BE2C (cell line): ENCODE data around the gene COPS8.

Source experiments
- DNase-seq: peaks from one replicate; pipeline ENCODE4 v3.0.0-alpha.2; 2020
- H3K27me3 ChIP-seq: fragments of 250-450 bp; sonication (Bioruptor Pico); 2 replicates; pipeline ENCODE4 v1.5.1; 2020; ENCODE audit warnings: mild to moderate bottlenecking
- H3K36me3 ChIP-seq: fragments of 250-450 bp; sonication (Bioruptor Pico); 2 replicates; pipeline ENCODE4 v1.5.1; 2020; ENCODE audit warnings: mild to moderate bottlenecking
- H3K4me1 ChIP-seq: fragments of 250-450 bp; sonication (Bioruptor Pico); 2 replicates; pipeline ENCODE4 v1.5.1; 2020
- H3K4me3 ChIP-seq: 2 replicates; pipeline ENCODE4 v1.5.1; 2011; ENCODE audit warnings: low read depth, low read length
- H3K9me3 ChIP-seq: fragments of 250-450 bp; sonication (Bioruptor Pico); 2 replicates; pipeline ENCODE4 v1.5.1; 2020
- CTCF ChIP-seq: IDR thresholded peaks from 2 replicates; pipeline ENCODE4 v1.5.1; 2012; ENCODE audit warnings: mild to moderate bottlenecking, low read depth, low read length

The COPS8 gene

GRCh38 chr2:237075749-237076599 is 9.7 kb upstream of the COPS8 start:
- no peak for TF ChIP-seq CTCF
- Histone ChIP-seq H3K9me3 (no peaks in the 10 kb centered on the region; the same call in 1 of the 2 replicates), H3K4me3 (no peak overlapping the region), H3K4me1 (no peaks in the 10 kb centered on the region), H3K36me3 (no peaks in the 10 kb centered on the region), H3K27me3 (peaks cover 6% of the 10 kb centered on the region)
- DNase-seq: no peak

- H3K9me3 ChIP-seq: no peaks in the 10 kb centered on the region; the same call in 1 of the 2 replicates
- no peak for DNase-seq
- no peak for TF ChIP-seq CTCF
Measured at GRCh38 chr2:237081596-237081995, 4.1 kb upstream of the COPS8 start.

GRCh38 chr2:237083026-237083425 is 2.7 kb upstream of the COPS8 start:
- H3K36me3 ChIP-seq: no peaks in the 10 kb centered on the region
- peaks cover 3% of the 10 kb centered on the region; the same call in 1 of the 2 replicates for H3K27me3 ChIP-seq
- no peak overlapping the region for H3K4me3 ChIP-seq
- no peak for TF ChIP-seq CTCF
- DNase-seq: no peak
- no peaks in the 10 kb centered on the region; the same call in 1 of the 2 replicates for H3K4me1 ChIP-seq
- H3K9me3 ChIP-seq: no peaks in the 10 kb centered on the region; the same call in 1 of the 2 replicates

More at GRCh38 chr2:237081596-237081995, 4.1 kb upstream of the COPS8 start:
- H3K27me3 ChIP-seq: peaks cover 3% of the 10 kb centered on the region; the same call in 1 of the 2 replicates
- no peaks in the 10 kb centered on the region for H3K4me1 ChIP-seq
- H3K36me3 ChIP-seq: no peaks in the 10 kb centered on the region
- no peak overlapping the region for H3K4me3 ChIP-seq

- no peaks in the 10 kb centered on the region; the same call in 1 of the 2 replicates for H3K4me1 ChIP-seq
- TF ChIP-seq CTCF: no peak
- peaks cover 3% of the 10 kb centered on the region; the same call in 1 of the 2 replicates for H3K27me3 ChIP-seq
- no peaks in the 10 kb centered on the region for H3K9me3 ChIP-seq
- H3K36me3 ChIP-seq: no peaks in the 10 kb centered on the region
- no peak overlapping the region for H3K4me3 ChIP-seq
- DNase-seq: no peak
Measured at GRCh38 chr2:237084444-237084843, 1.2 kb upstream of the COPS8 start.

GRCh38 chr2:237090906-237091305 is 5.2 kb downstream of the COPS8 start:
- H3K27me3 ChIP-seq: no peaks in the 10 kb centered on the region
- no peaks in the 10 kb centered on the region; the same call in 1 of the 2 replicates for H3K4me1 ChIP-seq
- no peak for TF ChIP-seq CTCF
- H3K9me3 ChIP-seq: no peaks in the 10 kb centered on the region
- DNase-seq: no peak
- H3K4me3 ChIP-seq: no peak overlapping the region
- H3K36me3 ChIP-seq: peaks cover 4% of the 10 kb centered on the region
